Measurements from ENCODE around the gene NQO2. TPM values are rescaled to one million over a fixed set of nuclear protein-coding genes. Genes with fewer than 3 reads are reported as not detected.
"Not testable (repeated sequence)": the region's sequence is repeated elsewhere in the genome, so short reads cannot be mapped to it uniquely, and the experiment has no call there.

NQO2 gene
- total RNA-seq, 1 donor from 2014 or later, result 12.7 TPM

- no peak for TF ChIP-seq CTCF (conservative IDR thresholded peaks at IDR 0.05; ENCODE audit: low read depth, low read length)
- no peak overlapping the region for H3K4me3 ChIP-seq (ENCODE audit: low read depth, low read length)
- no peak for DNase-seq (ENCODE audit: low read depth)
These were observed 15.0 kb downstream of the NQO2 start for GRCh38 chr6:3014675-3015066.

- no peak for DNase-seq (ENCODE audit: low read depth)
- TF ChIP-seq CTCF (conservative IDR thresholded peaks at IDR 0.05; ENCODE audit: low read depth, low read length), result no peak
- H3K4me3 ChIP-seq (ENCODE audit: low read depth, low read length), result no peak overlapping the region
These were observed 15.4 kb downstream of the NQO2 start for GRCh38 chr6:3015144-3015543.

- H3K4me3 ChIP-seq (ENCODE audit: low read depth, low read length), result no peak overlapping the region
- no peak for TF ChIP-seq CTCF (conservative IDR thresholded peaks at IDR 0.05; ENCODE audit: low read depth, low read length)
- DNase-seq (ENCODE audit: low read depth), result no peak
These were observed 17.0 kb downstream of the NQO2 start for GRCh38 chr6:3016473-3017280.

- H3K4me3 ChIP-seq (ENCODE audit: low read depth, low read length), result no peak overlapping the region
- TF ChIP-seq CTCF (conservative IDR thresholded peaks at IDR 0.05; ENCODE audit: low read depth, low read length), result no peak
- no peak for DNase-seq (ENCODE audit: low read depth)
These were observed 17.6 kb downstream of the NQO2 start for GRCh38 chr6:3017304-3017703.

GRCh38 chr6:3019065-3019464, 19.4 kb downstream of the NQO2 start:
- no peak for DNase-seq (ENCODE audit: low read depth)
- no peak for TF ChIP-seq CTCF (conservative IDR thresholded peaks at IDR 0.05; ENCODE audit: low read depth, low read length)
- no peak overlapping the region for H3K4me3 ChIP-seq (ENCODE audit: low read depth, low read length)

GRCh38 chr6:3019749-3020320, 20.1 kb downstream of the NQO2 start:
- TF ChIP-seq CTCF (conservative IDR thresholded peaks at IDR 0.05; ENCODE audit: low read depth, low read length), result no peak
- no peak for DNase-seq (ENCODE audit: low read depth)
- H3K4me3 ChIP-seq (ENCODE audit: low read depth, low read length), result no peak overlapping the region

GRCh38 chr6:3020976-3021598, 21.4 kb downstream of the NQO2 start:
- H3K4me3 ChIP-seq (ENCODE audit: low read depth, low read length), result not testable (repeated sequence)

More at GRCh38 chr6:3020976-3021598, 21.4 kb downstream of the NQO2 start:
- not testable (repeated sequence) for DNase-seq (ENCODE audit: low read depth)
